Measurements from ENCODE around the gene DDX1. TPM values are rescaled to one million over a fixed set of nuclear protein-coding genes. Genes with fewer than 3 reads are reported as not detected.

Gene DDX1
- total and polyA plus RNA-seq, 2 of the 4 experiments (the other 2 are of a cell fraction): 73.6 to 74.9 TPM

DNA sequence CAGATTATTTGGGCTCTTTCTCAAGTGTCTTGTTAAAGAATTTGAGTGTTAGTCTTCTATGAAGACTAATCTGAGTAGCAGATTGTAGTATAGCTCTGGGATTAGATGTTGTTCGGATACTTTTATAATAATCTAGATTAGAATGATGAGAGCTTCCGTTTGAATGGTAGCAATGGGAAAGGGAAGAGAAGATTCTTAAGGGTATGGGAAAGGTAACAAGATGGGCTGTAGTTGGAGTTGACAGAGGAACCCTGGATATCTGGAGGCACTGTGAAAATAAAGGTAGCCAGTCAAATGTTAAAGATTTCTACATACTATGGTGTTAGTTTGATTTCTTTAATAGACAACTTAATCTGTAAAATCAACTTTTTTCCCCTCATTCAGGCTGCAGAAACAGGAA is 4.7 kb downstream of the DDX1 start:
- Histone ChIP-seq H3K9ac (ENCODE audit: low read depth, low read length) (no peak overlapping the region), H3K4ac (ENCODE audit: low read depth, low read length) (no peak overlapping the region), H3K56ac (ENCODE audit: extremely low read depth, insufficient read depth, low read length) (no peak overlapping the region), H4K91ac (ENCODE audit: insufficient read depth, low read depth, low read length) (no peak overlapping the region), H4K20me1 (ENCODE audit: insufficient read depth, low read length) (peaks cover 15% of the 10 kb centered on the region; the same call in 1 of the 2 replicates), H3K27ac (ENCODE audit: insufficient read depth, low read length) (no peak overlapping the region), H3K14ac (replicated peaks; ENCODE audit: low read depth, low read length) (no peak overlapping the region), H2BK20ac (ENCODE audit: low read depth, low read length) (no peak overlapping the region), H2BK120ac (ENCODE audit: low read depth, low read length) (no peak overlapping the region), H2AK5ac (ENCODE audit: low read depth, low read length) (no peak overlapping the region), H3K9me3 (ENCODE audit: control insufficient read depth, insufficient read depth, low read length) (no peaks in the 10 kb centered on the region), H3K9me1 (ENCODE audit: insufficient read depth, low read length) (0 out of 2 replicates have a peak, but pooled peaks cover 3% of the 10 kb centered on the region), H3K27me3 (ENCODE audit: control insufficient read depth, insufficient read depth, low read length) (no peaks in the 10 kb centered on the region), H4K8ac (ENCODE audit: low read depth in 2 of 2, low read length in 2 of 2) (no peak overlapping the region), H3K18ac (ENCODE audit: low read depth, low read length) (no peak overlapping the region), H3K23ac (ENCODE audit: low read depth, low read length) (no peak overlapping the region), H2BK15ac (ENCODE audit: low read depth, low read length) (no peak overlapping the region), H3K4me1 (ENCODE audit: control insufficient read depth, insufficient read depth, low read length) (no peaks in the 10 kb centered on the region), H3K4me2 (ENCODE audit: low read depth, low read length) (no peak overlapping the region), H3K36me3 (ENCODE audit: control insufficient read depth, insufficient read depth, low read length) (peaks cover 29% of the 10 kb centered on the region), H2AFZ (replicated peaks; ENCODE audit: low read length, poor library complexity) (no peak overlapping the region), H3K79me1 (ENCODE audit: low read depth in 1 of 2, low read length in 2 of 2) (peaks cover 14 to 22% of the 10 kb centered on the region in 2 experiments), H2AK9ac (replicated peaks; ENCODE audit: low read depth, low read length, poor library complexity) (no peak overlapping the region), H4K5ac (ENCODE audit: low read depth, low read length) (no peak overlapping the region), H2BK5ac (ENCODE audit: low read depth, low read length, poor library complexity, severe bottlenecking) (no peak overlapping the region), H3K4me3 (ENCODE audit: insufficient read depth, low read depth, low read length) (no peak overlapping the region)
- BruUV-seq (replicated peaks): no TSS peak
- dilution Hi-C loops (cut with HindIII; ENCODE audit: low sequenced_read_pairs, unreplicated experiment) (no loop called here), intact Hi-C loops (cut with micrococcal nuclease) (loop anchor here (2.0 kb wide), 1 partner anchor 30 kb away; no protein-coding TSS in a partner anchor), in situ Hi-C loops (cut with MboI; ENCODE audit: low sequenced_read_pairs) (loop anchor here (25.0 kb wide), 2 partner anchors 559 to 1084 kb away; no protein-coding TSS in a partner anchor)
- TF ChIP-seq, protein P1, sequence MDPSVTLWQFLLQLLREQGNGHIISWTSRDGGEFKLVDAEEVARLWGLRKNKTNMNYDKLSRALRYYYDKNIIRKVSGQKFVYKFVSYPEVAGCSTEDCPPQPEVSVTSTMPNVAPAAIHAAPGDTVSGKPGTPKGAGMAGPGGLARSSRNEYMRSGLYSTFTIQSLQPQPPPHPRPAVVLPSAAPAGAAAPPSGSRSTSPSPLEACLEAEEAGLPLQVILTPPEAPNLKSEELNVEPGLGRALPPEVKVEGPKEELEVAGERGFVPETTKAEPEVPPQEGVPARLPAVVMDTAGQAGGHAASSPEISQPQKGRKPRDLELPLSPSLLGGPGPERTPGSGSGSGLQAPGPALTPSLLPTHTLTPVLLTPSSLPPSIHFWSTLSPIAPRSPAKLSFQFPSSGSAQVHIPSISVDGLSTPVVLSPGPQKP (IDR thresholded peaks at IDR 0.05; ENCODE audit: borderline replicate concordance, low read depth, low read length): no peak
- TF ChIP-seq RFX5 (IDR thresholded peaks at IDR 0.05; ENCODE audit: low read depth, low read length): no peak
- TF ChIP-seq CEBPB (IDR thresholded peaks at IDR 0.05; ENCODE audit: low read depth, low read length): no peak
- TF ChIP-seq RCOR1 (IDR thresholded peaks at IDR 0.05; ENCODE audit: insufficient replicate concordance, low read length): no peak
- no peak for TF ChIP-seq SMC3 (IDR thresholded peaks at IDR 0.05; ENCODE audit: low read depth, low read length)
- no peak for TF ChIP-seq CHD1 (IDR thresholded peaks at IDR 0.05; ENCODE audit: low read depth, low read length)
- TF ChIP-seq, protein P2, sequence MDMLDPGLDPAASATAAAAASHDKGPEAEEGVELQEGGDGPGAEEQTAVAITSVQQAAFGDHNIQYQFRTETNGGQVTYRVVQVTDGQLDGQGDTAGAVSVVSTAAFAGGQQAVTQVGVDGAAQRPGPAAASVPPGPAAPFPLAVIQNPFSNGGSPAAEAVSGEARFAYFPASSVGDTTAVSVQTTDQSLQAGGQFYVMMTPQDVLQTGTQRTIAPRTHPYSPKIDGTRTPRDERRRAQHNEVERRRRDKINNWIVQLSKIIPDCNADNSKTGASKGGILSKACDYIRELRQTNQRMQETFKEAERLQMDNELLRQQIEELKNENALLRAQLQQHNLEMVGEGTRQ (IDR thresholded peaks at IDR 0.05; ENCODE audit: low read depth, low read length): no peak
- TF ChIP-seq, protein P3, sequence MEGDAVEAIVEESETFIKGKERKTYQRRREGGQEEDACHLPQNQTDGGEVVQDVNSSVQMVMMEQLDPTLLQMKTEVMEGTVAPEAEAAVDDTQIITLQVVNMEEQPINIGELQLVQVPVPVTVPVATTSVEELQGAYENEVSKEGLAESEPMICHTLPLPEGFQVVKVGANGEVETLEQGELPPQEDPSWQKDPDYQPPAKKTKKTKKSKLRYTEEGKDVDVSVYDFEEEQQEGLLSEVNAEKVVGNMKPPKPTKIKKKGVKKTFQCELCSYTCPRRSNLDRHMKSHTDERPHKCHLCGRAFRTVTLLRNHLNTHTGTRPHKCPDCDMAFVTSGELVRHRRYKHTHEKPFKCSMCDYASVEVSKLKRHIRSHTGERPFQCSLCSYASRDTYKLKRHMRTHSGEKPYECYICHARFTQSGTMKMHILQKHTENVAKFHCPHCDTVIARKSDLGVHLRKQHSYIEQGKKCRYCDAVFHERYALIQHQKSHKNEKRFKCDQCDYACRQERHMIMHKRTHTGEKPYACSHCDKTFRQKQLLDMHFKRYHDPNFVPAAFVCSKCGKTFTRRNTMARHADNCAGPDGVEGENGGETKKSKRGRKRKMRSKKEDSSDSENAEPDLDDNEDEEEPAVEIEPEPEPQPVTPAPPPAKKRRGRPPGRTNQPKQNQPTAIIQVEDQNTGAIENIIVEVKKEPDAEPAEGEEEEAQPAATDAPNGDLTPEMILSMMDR (conservative IDR thresholded peaks at IDR 0.05; ENCODE audit: low read depth, low read length): no peak
- TF ChIP-seq MXI1 (IDR thresholded peaks at IDR 0.05; ENCODE audit: borderline replicate concordance, low read depth, low read length): no peak
- no peak for TF ChIP-seq RAD21 (IDR thresholded peaks at IDR 0.05; ENCODE audit: low read length)
- TF ChIP-seq POLR2A (IDR thresholded peaks at IDR 0.05; ENCODE audit: low read depth, low read length): no peak
- TF ChIP-seq MAFK (IDR thresholded peaks at IDR 0.05; ENCODE audit: low read depth, low read length): no peak
- TF ChIP-seq NFE2L2 (IDR thresholded peaks at IDR 0.05; ENCODE audit: low read depth, low read length): no peak
- no peak for TF ChIP-seq MAZ (IDR thresholded peaks at IDR 0.05; ENCODE audit: borderline replicate concordance, low read depth, low read length)
- TF ChIP-seq FOS (IDR thresholded peaks at IDR 0.05; ENCODE audit: low read depth, low read length): no peak
- TF ChIP-seq BHLHE40 (IDR thresholded peaks at IDR 0.05; ENCODE audit: low read depth, low read length): no peak
- 93% methylated on average over 2 of the region's 2 CpGs; no CpG with 5 or more reads in 1 of the 2 experiments for WGBS, 2 experiments (ENCODE audit: extremely low coverage in 2 of 2, insufficient read length in 1 of 2)
- DNase-seq (no peak), ATAC-seq (ENCODE audit: low read depth) (no peak)
- ChIA-PET CTCF (no interaction called here), POLR2A (ENCODE audit: unreplicated experiment) (interaction anchor here (0.6 kb wide), 1 partner anchor 19 kb away, joined by 4 read pairs; no protein-coding TSS in a partner anchor)

Measured in IMR-90 (cell line).